ENCODE data around the gene CYTH3.

Gene CYTH3

DNA sequence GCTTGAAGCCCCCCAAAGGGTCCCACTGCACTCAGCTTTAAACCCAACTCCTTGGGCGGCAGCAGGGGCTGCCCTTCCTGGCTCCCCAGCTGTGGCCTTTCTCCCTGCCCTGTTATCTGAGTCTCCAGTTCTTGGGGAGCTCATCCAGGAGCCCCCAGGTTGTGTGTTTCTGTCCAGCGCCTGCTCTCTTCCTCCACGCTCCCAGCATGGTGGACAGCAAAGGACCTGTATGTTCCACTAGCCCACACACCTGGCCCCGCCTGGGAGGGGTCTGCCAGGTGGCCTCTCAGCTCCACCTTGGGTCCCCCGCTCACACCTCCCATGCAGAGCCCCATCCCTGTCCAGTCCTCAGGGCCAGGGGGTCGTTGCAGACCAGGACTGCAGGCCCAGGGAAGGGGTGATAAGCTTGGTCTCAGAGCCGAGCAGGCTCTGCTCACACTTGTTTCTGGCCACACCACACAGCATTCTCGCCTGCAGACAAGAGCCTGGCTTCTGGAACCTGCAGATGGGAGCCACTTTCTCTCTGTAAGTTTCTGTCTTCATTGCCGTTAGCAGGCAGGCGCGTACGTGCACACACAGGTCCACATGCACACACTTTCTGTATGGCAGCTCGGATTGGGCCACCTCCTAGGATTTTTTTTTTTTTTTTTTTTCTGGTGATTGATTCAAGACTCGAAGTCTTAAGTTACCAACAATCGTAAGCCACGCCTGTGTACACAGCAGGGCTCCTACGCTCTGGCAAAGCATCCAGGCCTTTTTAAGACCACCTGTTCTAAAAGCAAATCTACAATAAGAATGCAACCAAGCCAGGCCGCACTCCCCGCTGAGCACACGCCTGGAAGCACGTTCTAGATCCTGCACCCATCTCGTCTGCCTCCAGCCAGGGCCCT is 104.6 kb downstream of the CYTH3 start:
- DNase-seq (ENCODE audit: low read depth in 3 of 3, low spot score in 1 of 3): no peak

- no peak for DNase-seq (ENCODE audit: low read depth in 3 of 3, low spot score in 1 of 3)
Measured at GRCh38 chr7:6167004-6167551, 105.3 kb downstream of the CYTH3 start.

- DNase-seq (ENCODE audit: low read depth in 3 of 3, low spot score in 1 of 3): no peak
Measured at GRCh38 chr7:6166443-6166891, 106.0 kb downstream of the CYTH3 start.

DNA sequence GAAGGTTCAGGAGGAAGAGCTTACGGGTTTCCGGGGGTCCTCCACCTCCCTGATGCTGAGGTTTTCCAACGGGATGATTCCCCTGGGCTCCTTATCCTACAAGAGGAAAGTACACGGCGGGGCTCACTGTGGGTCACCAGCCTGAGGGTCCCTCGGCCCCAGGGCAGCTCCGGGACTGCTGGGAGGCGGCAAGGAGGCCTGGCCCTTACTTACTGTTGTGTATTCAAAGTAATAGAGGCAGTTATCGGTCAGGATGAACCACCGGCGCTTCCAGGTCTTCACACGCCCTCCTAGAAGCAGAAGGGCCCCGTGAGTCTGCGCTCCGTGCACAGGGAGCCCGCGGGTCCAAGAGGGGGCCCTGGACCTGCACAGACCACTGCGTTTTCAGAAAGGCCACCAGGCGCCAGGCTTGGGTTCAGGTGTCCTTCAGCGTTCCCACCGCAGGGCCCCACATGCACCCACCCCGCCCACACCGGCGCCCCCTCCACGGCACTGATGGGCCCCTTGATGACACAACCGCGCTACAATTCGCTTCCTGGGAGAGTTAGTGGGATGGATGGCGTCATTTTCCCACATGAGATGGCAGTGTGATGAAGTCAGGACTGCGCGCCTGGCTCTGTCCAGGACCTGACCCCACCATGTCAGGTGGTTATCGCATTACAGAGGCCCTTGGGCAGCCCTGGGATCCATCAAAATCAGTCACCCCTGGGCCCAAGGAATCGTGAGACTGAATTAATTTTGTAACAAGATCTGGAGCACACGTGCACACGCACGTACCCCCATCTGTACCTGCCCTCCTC is 106.7 kb downstream of the CYTH3 start:
- no peak for DNase-seq (ENCODE audit: low read depth in 3 of 3, low spot score in 1 of 3)

GRCh38 chr7:6165075-6165474 is 107.3 kb downstream of the CYTH3 start:
- DNase-seq (ENCODE audit: low read depth in 3 of 3, low spot score in 1 of 3): no peak

GRCh38 chr7:6164491-6164890 is 107.9 kb downstream of the CYTH3 start:
- no peak for DNase-seq (ENCODE audit: low read depth in 3 of 3, low spot score in 1 of 3)

GRCh38 chr7:6164010-6164409 is 108.4 kb downstream of the CYTH3 start:
- no peak for DNase-seq (ENCODE audit: low read depth in 3 of 3, low spot score in 1 of 3)

DNA sequence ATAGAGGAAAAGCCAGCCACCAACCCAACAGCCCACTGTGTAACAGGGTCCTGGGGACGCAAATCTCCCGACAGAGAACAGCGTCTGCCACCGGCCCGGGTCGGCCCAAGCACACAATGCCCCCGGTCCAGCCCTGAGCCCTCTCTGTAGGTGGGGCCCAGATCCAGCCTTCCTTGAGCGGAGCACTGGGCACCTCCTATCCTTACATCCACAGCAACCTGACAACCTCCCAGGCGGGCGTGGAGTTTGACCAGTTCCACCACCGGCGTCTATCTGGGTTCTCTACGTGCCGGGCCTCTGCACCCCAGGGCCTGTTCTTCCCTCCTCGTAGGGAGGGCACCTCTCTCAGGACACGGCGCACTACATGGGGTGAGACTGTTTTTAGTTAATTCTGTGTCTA is 109.0 kb downstream of the CYTH3 start:
- no peak for DNase-seq (ENCODE audit: low read depth in 3 of 3, low spot score in 1 of 3)

DNA sequence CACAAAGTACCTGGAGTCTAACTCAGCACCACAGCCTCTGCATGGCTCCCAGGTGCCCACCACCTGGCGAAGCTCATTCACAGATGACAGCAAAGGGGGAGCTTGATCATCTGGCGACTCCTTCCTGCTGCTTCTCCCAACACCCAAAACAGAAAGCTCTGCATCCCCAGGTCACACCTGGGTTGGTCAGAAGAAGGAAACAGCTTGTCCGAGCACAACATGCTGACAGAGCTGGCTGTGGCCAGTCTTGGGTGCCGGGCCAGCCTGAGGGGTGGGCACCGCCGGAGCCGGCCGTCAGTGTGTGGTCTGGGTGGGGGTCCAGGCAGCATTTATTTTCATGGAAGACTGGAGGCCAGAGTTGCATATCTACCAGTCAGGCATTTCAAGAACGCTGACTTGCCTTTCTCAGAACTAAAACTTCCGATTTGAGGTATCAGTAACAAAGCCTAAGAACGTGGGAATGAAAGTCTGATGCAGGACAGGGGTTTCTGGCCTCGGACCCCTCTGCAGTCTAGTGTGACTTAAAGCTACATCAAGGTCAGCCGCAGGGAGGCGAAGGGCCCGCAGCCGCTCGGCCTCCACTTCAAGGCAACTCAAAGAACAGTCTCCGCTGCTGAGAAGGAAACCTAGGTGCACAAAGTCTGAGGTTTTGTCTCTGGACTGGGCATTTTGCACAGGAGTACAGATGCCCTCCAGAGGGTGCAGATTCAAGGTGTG is 109.6 kb downstream of the CYTH3 start:
- DNase-seq (ENCODE audit: low read depth in 3 of 3, low spot score in 1 of 3): no peak

- no peak for DNase-seq (ENCODE audit: low read depth in 3 of 3, low spot score in 1 of 3)
Measured at GRCh38 chr7:6162331-6162620, 110.1 kb downstream of the CYTH3 start.

GRCh38 chr7:6161463-6162330 is 110.7 kb downstream of the CYTH3 start:
- DNase-seq (ENCODE audit: low read depth in 3 of 3, low spot score in 1 of 3): no peak

DNA sequence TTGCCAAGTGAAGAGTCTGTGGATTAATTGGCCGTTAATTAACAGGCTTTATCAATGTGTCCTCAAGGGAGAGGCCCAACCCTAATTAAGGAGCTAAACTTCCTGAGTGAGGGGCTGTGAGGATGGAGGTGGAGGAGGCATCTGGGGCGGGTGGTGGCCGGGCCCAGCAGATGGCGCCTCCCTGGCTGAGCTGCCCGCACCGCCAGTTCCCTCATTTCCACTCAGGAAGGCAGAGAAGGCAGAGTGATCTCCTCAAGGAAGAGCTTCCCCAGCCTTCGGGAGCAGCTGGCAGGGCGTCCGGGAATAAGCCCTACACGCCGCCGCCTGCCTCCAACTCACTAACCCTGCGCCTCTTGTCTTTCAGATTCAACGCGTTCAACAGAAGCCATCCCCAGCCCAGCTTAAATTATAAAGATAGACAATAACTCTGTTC is 112.2 kb downstream of the CYTH3 start:
- no peak for DNase-seq (ENCODE audit: low read depth in 3 of 3, low spot score in 1 of 3)

GRCh38 chr7:6159524-6160031 is 112.8 kb downstream of the CYTH3 start:
- no peak for DNase-seq (ENCODE audit: low read depth in 3 of 3, low spot score in 1 of 3)

- no peak for DNase-seq (ENCODE audit: low read depth in 3 of 3, low spot score in 1 of 3)
Measured at GRCh38 chr7:6159097-6159483, 113.3 kb downstream of the CYTH3 start.

DNA sequence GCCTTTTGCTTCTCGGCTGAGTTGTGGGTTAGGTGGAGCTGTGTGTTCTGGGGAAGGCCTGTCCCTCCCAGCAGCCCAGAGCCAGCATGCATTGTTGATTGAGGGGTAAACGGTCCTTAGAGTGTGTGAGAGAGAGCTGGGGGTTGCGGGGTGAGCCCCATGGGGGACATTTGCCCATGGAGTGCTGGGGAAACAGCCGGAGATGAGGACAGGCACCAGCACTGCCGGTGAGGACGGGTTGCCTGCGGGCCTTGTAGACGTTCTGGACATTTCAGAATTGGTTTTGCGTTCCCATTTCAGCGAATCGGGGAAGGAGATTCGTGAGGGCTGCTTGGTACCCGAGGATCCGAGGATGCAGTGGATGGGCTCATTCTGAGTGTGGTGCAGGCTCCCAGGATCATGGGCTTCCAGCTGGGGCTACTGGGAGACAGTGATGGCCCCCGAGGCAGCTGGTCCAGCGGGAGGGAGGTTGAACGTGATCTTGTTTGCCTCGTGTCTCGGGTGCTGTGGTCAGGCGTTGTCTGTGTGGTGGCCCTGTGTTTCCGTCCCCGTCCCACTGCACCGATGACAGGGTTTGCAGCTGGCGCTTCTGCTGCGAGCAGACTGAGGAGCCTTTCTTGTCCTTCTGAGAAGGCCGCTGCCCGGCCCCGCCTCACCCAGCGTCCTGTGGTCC is 113.9 kb downstream of the CYTH3 start:
- no peak for DNase-seq (ENCODE audit: low read depth in 3 of 3, low spot score in 1 of 3)

DNA sequence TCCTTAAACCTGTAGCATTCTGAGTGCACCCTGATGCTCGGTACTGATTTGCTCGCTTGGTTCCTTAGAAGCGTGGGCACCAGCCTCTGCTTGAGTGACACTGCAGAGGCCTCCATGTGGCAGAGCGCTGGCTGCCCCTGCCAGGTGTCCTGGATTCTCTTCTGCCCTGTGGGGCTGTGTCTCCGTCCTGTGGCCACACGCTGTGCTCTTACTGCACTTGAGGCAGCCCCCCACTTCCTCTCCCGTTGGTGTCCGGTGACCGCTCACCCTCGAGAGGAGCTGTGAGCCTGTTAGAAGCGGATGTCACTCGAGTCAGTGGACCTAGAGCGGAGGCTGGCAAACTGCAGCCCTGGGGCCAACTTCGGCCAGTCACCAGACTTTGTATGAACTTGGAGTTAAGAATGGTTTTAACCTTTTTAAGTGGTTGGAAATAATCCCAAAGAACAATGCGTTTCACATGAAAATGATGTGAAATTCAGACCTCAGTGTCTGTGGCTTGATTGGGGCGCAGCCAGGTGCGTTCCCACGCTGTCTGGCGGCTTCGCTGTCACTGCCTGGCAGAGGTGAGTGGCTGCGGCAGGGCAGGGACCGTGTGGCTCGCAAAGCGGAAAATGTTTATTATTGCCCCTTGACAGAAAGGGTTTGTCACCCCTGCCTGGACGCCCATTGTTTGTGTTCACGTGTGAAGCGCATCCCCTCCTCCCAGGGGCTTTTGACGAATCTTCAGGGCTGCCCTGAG is 114.6 kb downstream of the CYTH3 start:
- DNase-seq (ENCODE audit: low read depth in 3 of 3, low spot score in 1 of 3): no peak

DNA sequence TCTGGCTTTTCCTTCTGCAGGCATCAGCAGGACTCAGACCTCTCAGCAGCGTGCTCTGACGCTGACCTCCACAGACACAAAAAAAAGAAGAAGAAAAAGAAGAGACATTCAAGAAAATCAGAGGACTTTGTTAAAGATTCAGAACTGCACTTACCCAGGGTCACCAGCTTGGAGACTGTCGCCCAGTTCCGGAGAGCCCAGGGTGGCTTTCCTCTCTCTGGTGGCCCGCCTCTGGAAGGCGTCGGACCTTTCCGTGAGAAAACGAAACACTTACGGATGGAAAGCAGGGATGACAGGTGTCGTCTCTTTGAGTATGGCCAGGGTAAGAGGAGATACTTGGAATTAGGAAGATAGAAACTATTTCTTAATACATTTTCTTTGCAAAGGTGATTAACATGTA is 115.7 kb downstream of the CYTH3 start:
- no peak for DNase-seq (ENCODE audit: low read depth in 3 of 3, low spot score in 1 of 3)

GRCh38 chr7:6155596-6155995 is 116.8 kb downstream of the CYTH3 start:
- DNase-seq (ENCODE audit: low read depth in 3 of 3, low spot score in 1 of 3): no peak

Data from stimulated activated CD4-positive, alpha-beta T cell treated with anti-CD3 and anti-CD28 coated beads, TNF-alpha, amount 100 ng/mL, for 1 hour (primary cell).